Stimulated activated CD8-positive, alpha-beta memory T cell treated with anti-CD3 and anti-CD28 coated beads, Interleukin-15, amount 100 ng/mL, for 48 hours (primary cell): ENCODE results near the gene LMNTD2.

Source experiments
- DNase-seq, 2 donors: peaks; one replicate each; pipeline ENCODE4 v3.0.0-alpha.2; 2020; ENCODE audit warnings: low read depth in 2 of 2

LMNTD2 gene

GRCh38 chr11:560305-561147, at the start of gene LMNTD2, which contains the start of gene RASSF7:
TSS of gene LMNTD2 (minus strand) at chr11:560738. CDS start at chr11:560716, 22 bp downstream.
TSS of gene RASSF7 (plus strand) at chr11:560970. CDS start at chr11:561769, 799 bp downstream.
- DNase-seq: peak; percentile 89 to 93

- no peak for DNase-seq
Observed at GRCh38 chr11:609341-609811, 48.8 kb upstream of the LMNTD2 start.

- no peak for DNase-seq
Observed at GRCh38 chr11:608791-609251, 48.3 kb upstream of the LMNTD2 start.

- DNase-seq: no peak
Observed at GRCh38 chr11:607971-608659, 47.6 kb upstream of the LMNTD2 start.

DNA sequence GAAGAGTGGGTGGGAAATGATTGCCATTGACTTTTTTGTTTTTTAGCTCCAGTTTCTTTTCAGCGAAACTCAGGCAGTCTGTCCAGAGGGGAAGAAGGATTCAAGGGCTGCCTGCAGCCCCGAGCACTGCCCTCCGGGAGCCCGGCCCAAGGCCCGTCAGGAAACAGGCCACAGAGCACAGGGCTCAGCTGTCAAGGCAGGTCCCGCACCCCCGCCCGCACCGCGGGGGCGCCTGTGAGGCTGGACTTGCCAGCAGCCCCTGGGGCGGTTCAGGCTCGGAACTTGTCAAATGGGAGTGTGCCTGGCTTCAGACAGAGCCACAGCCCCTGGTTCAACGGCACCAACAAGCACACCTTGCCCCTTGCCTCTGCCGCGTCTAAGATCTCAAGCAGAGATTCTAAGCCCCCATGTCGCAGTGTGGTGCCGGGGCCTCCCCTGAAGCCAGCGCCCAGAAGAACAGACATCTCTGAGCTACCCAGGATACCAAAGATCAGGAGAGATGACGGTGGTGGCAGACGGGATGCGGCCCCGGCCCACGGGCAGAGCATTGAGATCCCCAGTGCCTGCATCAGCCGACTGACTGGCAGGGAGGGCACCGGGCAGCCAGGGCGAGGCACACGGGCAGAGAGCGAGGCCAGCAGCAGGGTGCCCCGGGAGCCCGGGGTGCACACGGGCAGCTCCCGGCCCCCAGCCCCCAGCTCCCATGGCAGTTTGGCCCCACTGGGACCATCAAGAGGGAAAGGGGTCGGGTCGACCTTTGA, 46.7 kb upstream of the LMNTD2 start:
- DNase-seq: no peak

DNA sequence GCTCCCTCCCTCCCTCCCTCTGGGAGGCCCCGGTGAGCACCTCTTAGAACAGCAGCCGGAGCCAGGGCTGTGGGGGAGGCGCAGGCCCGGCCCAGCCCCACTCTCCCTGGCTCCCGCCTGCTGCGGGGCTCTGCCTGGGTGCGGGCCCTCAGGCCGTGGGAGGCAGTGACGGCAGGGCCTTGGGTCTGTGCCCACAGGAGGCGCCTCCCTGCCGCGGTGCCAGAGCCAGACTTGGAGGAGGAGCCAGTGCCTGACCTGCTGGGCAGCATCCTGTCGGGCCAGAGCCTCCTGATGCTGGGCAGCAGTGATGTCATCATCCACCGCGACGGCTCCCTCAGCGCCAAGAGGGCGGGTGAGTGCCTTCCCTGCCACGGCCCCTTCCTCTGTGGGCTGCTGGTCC, 45.7 kb upstream of the LMNTD2 start:
- no peak for DNase-seq

DNA sequence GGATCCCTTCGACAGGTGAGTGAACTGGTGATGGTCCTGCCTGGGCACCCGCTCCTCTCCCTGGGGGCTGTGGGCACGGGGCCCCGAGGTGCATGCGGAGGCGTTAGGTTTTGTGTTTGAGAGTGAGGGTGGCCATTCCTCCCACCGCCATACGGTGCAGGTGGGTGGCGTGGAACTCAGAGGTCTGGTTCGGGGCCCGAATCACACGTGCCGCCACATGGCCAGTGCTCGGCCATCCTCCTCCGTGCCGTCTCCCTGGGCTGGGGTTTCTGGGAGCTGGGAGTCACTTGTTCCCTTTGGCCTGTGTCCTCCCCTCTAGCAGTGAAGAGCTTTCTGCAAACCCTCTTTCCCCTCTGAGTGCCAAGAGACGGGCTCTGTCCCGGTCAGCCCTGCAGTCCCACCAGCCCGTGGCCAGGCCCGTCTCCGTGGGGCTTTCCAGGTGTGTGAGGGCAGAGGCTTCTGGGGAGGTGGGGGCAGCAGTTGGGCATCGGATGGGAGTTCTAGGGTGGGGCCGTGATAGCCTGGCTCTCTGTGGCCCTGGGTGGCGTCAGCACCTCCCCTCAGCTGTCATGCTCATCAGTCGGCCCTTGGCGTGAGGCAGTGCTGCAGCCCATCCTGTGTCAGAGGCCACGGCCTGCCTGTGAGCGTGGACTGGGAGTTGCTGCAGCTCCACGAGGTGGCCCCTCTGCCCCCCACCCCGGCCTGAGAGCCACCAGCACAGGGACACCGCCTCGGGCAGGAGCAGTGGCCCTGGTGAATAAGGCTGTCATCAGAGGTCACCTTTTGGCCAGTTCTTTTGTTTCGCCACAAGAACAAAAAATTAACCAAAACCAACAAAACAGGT, 45.0 kb upstream of the LMNTD2 start:
- DNase-seq: no peak

- no peak for DNase-seq
Observed at GRCh38 chr11:603154-603553, 42.6 kb upstream of the LMNTD2 start.

GRCh38 chr11:601573-602245, 41.2 kb upstream of the LMNTD2 start:
- DNase-seq: no peak

DNA sequence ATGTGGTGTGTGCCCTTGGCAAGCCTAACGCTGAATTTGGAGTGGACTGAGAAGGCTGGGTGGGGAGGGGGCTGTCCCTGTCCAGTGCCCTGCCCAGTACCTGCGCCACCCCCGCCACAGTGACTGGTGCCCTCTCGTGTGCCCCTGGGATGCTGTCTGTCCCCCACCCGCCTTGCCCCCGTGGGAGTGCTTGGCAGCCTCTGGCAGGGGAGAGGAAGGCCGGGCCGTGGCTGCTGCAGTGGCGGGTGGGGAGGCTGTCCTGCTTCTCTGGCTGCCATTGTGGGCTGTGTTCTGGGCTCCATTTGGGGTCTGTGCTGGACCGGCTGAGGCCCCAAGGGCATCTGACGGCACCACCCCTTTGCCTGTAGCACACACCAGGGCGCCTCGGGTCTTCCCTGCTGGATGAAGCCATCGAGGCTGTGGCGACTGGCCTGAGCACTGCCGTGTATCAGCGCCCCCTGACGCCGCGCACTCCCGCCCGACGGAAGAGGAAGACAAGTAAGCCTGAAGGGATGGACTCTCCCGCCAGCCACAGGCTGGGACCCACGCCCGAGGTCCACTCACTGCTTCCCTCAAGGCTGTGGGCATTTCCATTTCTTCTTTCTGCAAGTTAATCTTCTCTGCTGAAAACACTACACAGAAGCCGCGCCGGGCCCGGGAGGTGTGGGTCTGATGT, 37.6 kb upstream of the LMNTD2 start:
- no peak for DNase-seq

DNA sequence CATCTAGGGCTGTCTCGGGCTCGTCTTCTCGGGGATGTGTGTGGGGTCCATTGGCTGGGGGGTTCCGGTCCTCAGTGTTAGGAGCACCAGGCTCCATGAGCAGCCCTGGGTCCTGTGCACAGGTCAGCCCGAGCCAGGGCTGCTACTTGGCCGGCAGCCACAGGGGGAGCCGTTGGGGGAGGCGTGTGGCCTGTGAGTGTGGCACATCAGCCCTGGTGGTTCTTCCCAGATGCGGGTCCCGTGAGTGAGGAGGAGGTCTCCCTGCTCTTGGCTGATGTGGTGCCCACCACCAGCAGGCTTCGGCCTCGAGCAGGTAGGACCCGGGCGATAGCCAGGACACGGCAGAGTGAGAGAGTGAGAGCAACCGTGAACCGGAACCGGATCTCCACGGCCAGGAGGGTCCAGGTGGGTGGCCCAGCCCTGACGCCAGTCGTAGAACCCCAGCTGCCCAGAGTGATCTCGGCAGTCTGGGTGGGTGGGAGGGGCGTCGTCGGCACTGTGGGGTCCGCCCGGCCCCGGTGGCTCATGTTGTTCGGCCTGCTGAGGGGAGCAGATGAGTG, 36.7 kb upstream of the LMNTD2 start:
- DNase-seq: no peak

DNA sequence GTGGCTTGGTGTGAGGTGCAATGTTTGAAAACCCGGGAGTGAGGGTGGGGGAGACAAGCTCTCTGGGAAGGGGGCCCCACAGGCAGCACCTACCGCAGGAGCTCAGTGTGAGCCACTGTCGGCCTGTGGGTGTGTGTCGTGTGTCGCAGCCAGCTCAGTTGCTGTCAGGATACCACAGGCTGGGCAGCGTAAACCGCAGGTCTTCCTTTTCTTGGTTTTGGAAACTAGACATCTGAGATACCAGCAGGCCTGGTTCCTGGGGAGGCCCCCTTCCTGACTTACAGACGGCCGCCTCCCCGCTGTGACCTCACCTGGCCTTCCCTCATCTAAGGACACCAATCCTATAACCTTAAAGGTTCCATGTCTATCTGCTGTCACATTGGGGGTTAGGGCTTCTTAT, 35.8 kb upstream of the LMNTD2 start:
- DNase-seq: peak in 1 of 2 donors; percentile 27

- DNase-seq: no peak
Observed at GRCh38 chr11:595400-595799, 34.9 kb upstream of the LMNTD2 start.

- no peak for DNase-seq
Observed at GRCh38 chr11:593347-593746, 32.8 kb upstream of the LMNTD2 start.

- DNase-seq: no peak
Observed at GRCh38 chr11:592918-593317, 32.4 kb upstream of the LMNTD2 start.

GRCh38 chr11:592501-592900, 32.0 kb upstream of the LMNTD2 start:
- no peak for DNase-seq

GRCh38 chr11:590997-591396, 30.5 kb upstream of the LMNTD2 start:
- DNase-seq: no peak

DNA sequence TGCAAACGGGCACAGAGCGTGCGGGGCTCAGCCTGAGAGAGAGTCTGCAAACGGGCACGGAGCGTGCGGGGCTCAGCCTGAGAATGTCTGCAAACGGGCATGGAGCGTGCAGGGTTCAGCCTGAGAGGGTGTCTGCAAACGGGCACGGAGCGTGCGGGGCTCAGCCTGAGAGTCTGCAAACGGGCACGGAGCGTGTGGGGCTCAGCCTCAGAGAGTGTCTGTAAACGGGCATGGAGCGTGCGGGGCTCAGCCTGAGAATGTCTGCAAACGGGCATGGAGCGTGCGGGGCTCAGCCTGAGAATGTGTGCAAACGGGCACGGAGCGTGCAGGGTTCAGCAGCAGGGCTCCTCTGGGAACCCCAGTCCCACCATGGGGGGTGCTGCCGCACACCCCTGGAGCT, 29.3 kb upstream of the LMNTD2 start:
- DNase-seq: no peak

GRCh38 chr11:587978-588380, 27.4 kb upstream of the LMNTD2 start:
- peak; percentile 58 to 67 for DNase-seq

DNA sequence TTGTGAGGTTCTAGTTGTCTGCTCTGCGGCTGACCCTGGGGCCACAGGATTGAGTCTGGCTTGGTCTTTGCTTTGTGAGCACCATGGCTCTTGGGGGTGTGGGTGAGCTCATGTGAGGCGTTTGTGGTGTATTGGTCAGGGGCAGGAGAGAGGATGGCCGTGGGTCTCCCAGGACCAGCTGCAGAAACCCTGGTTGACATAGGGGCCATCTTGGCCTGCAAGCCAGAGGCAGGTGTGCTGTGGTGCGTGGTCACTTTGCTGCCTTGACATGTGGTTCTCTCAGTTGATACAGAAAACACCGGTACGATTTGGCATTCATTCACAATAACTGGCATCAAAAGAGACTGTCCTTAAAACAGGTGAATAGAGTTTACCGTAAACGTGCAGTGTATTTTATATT, 27.0 kb upstream of the LMNTD2 start:
- no peak for DNase-seq
